HG03095 (cell line): ENCODE measurements around the gene PTPRT.

Source experiments
- ATAC-seq: cut with Tn5 transposase; IDR thresholded peaks from one replicate; pipeline ENCODE4 v1.9.1; 2021; ENCODE audit warnings: moderate library complexity; ENCODE audit not compliant: unreplicated experiment

The PTPRT gene

GRCh38 chr20:42740226-42740870 is 449.4 kb downstream of the PTPRT start:
- no peak for ATAC-seq

DNA sequence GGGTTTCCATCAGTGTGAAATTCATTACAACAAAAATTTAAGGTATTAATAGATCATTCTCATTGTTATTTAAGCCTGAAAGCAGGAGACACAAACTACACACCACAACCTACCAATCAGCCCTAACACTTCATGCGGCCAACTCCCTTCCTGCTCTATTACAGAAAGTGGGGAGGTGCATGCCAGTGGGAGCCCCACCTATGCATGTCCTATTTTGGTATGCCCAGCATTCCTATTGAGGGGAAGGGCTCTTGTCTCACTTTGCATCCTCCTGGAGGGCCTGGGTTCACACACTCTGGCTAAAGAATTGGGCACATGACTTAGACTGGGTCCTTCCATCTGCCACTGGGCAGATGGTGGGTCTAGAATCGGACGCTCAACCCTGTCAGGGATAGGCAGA is 450.0 kb downstream of the PTPRT start:
- no peak for ATAC-seq

- ATAC-seq: no peak
These were observed 454.2 kb downstream of the PTPRT start for GRCh38 chr20:42735539-42735938.

DNA sequence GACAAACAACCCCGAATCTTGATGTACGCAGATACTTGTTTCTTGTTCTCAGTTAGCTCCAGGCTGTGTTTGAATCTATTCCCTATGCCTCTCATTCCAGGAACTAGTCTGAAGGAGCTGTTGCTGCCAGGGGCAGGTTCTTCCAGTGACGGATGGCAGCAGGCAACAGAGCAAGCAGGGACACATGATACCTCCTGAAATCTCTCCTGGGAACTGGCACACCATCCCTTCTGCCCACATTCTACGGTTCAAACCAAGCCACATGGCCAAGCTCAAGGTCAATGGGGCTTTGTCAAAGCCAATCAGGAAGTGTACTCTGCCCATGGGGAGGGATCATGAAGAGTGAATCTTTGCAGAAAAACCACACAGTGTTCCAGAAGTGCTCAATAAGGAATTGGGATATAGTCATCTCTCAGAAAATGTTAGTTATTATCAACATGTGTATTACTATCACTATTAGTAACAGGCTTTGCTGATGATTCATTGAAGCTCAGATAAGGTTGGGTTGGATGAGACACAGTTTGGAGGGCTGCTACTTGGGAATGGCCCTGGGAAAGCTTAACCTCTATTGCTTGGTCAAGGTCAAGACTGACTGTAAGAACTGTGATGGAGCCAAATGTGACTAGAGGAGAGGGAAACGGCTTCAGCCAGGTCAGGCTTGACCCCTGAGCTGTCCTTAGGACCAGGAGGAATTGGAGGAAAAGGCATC is 454.9 kb downstream of the PTPRT start:
- no peak for ATAC-seq

- ATAC-seq: no peak
These were observed 467.8 kb downstream of the PTPRT start for GRCh38 chr20:42721923-42722322.

DNA sequence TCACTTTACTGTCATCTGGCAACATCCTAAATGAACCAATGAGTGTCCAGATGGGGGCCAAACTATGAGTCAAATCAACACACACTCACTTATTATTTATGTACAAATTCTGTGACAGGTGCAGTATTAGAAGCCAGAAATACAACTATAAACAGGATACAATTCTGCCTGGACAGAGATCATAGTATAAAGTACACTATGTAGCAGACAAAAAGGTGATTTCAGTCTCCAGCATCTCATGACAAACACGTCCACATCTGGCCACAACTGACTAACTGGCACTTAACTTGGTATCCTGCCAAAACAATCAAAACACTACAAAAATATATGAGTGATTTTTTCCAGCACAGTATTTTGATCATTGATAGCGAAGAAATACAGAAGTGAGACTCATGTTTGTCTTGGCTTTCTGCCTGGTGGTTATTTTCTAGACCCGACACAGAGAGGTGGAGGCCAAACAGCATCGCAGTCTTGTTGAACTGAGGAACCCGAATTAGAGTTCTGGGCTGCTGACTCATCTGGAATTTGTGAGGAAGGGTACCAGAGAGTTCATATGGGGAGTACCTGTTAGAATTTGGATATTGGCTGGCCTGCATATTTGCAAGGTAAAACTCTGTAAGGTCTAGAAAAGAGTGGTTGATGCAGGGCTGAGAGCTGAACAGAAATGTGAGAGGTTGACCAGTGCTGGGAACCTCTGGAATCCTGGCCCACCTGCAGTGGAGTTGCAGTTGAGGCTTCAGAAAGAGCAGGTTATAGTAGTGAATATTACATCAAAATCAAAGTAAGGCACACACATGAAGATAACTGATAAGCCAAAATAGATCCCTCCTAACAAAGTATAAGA is 475.2 kb downstream of the PTPRT start:
- no peak for ATAC-seq

DNA sequence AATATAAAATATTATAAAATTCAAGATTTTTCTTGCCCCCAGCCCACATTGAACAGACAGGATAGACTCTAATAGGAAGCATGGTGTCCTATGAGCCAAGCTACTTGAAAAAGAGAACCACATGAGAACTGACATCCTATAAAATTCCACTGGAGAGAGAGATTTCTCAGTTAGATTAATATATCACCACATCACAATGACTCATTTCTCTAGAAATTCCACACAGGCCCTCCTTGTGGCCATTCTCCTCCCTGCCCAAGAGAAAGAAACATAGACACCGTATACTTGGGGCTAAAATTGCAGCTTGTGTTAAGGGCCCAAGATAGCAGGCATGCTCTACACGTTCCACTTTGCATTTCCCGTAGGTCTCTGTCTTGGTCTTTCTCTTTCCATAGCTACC is 481.4 kb downstream of the PTPRT start:
- ATAC-seq: no peak

DNA sequence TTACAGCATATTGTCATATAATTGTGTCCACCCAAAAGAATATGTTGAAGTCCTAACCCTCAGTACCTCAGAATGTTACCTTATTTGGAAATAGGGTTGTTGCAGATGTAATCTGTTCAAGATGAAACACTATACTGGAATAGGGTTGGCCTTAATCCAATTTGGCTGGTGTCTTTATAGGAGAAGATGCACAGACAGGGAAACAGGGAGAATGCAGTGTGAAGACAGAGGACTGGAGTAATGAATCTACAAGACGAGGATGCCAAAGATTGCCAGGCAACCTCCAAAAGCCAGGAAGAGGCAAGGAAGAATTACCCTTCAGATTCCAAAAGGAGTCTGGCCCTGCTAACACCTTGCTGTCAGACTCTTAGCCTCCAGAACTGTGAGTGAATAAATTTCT is 482.9 kb downstream of the PTPRT start:
- no peak for ATAC-seq

- ATAC-seq: no peak
These were observed 484.2 kb downstream of the PTPRT start for GRCh38 chr20:42705550-42705949.

- no peak for ATAC-seq
These were observed 486.0 kb downstream of the PTPRT start for GRCh38 chr20:42703744-42704143.

GRCh38 chr20:42701948-42702347 is 487.8 kb downstream of the PTPRT start:
- no peak for ATAC-seq

- ATAC-seq: no peak
These were observed 489.3 kb downstream of the PTPRT start for GRCh38 chr20:42700372-42700771.

DNA sequence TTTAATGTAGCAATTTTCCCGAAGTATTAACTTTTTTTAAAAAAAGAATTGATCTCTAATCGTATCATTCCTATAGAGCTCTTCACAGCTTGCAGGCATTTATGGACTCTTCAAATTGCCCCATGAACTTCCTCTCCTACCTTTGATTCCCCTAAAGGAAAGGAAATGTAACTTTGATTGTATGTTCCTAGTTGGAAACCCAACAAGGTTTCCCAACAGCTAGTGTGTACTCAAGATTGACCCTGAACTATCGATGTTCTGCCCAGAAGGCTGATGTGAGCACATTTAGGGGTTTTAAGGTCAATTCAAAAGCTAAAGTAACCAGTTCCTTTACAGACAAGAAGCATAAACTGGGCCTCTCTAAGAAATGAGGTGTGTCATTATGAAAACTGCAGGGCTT is 491.7 kb downstream of the PTPRT start:
- ATAC-seq: no peak

GRCh38 chr20:42690842-42691437 is 498.8 kb downstream of the PTPRT start:
- no peak for ATAC-seq

DNA sequence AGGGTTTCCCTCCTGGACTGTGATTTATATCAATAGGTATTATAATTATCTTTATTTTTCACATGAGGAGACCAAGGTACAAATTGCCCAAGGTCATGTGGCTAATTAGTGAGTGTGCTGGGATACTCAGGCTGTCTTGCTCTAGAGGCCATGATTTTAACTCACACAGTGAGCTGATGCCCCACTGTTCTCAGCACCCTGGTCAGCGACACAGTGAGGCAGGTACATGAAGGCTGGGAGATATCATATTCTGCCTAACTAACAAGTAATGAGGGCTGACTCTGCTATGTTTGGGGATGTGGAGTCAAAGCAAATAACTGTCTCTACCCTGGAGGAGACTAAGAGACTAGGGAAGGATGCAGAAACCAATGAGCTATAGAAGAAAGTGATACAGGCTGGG is 501.1 kb downstream of the PTPRT start:
- ATAC-seq: no peak

GRCh38 chr20:42686057-42686456 is 503.6 kb downstream of the PTPRT start:
- ATAC-seq: no peak

- ATAC-seq: no peak
These were observed 510.8 kb downstream of the PTPRT start for GRCh38 chr20:42678895-42679294.

- no peak for ATAC-seq
These were observed 533.6 kb downstream of the PTPRT start for GRCh38 chr20:42656130-42656529.

DNA sequence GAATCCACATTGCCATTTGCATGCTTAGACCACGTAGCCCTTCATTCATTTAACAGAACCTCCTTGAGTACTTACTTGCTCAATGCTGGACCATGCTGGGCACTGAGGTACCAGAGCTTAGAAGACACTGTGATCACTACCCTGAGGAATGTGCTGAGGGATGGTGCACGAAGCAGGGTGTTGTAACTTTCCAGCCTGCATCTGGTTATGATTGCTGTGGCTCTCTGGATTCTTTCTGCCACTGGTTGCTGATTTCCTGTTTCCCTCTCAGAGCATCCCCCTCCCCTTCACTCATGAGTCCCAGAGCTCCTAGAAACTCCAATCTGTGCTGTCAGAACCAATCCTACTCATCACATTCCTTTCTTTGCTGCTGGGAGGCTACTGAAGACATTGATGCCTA is 537.4 kb downstream of the PTPRT start:
- ATAC-seq: no peak

DNA sequence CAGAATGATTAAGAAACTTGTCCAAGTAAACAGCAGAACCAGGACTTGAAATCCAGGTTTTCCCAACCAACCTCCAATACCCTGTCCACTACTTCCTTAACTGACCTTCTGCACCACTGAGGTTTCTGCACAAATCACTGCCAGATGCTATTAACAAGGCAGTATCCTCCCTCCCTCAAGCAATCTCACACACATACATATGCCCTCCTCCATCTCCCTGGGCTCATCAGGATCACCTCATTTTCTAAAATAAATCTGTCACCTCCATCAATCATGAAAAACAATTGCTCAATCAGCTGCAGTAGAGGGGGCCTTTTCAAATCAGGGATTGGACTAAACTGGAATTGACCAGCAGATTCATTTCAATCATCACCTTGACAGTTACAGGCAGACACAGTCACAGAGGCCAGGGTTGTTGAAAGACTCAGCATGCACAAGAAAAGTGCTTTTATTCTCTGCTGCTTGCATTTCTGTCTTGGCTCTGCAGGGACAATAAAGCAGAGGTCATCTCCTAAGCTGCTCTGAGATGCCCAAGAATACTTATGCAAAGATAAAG is 539.4 kb downstream of the PTPRT start:
- no peak for ATAC-seq

GRCh38 chr20:42649748-42650147 is 540.0 kb downstream of the PTPRT start:
- no peak for ATAC-seq
